ENCODE data around the gene SLAMF8.

GRCh38 chr1:159827549-159827948 lies 876 bp downstream of the SLAMF8 start:
- TF ChIP-seq POLR2A (IDR thresholded peaks at IDR 0.05) (no peak), CTCF (IDR thresholded peaks at IDR 0.05) (no peak)

Data from suprapubic skin (tissue), 3 donors.